ENCODE results near the gene UNC5C.

- TF ChIP-seq JUN (CRISPR knock-in tag; IDR thresholded peaks at IDR 0.05), result no peak
- TF ChIP-seq ZNF423 (CRISPR knock-in tag; IDR thresholded peaks at IDR 0.05), result no peak
- no peak for TF ChIP-seq MAX (CRISPR knock-in tag; IDR thresholded peaks at IDR 0.05)
- no peak for TF ChIP-seq ZBTB21 (CRISPR knock-in tag; IDR thresholded peaks at IDR 0.05; ENCODE audit: borderline replicate concordance)
- TF ChIP-seq CTCF (IDR thresholded peaks at IDR 0.05), result no peak
- no peak for TF ChIP-seq ATF6 (CRISPR knock-in tag; IDR thresholded peaks at IDR 0.05)
Measured at GRCh38 chr4:95214408-95214807, 334.4 kb downstream of the UNC5C start.
